HepG2 (cell line): ENCODE measurements around the gene S100A5. TPM values are rescaled to one million over a fixed set of nuclear protein-coding genes. Genes with fewer than 3 reads are reported as not detected.

Experiments
- ATAC-seq: fragments of 200-7000 bp; cut with Tn5 transposase; 3 replicates; pipeline ENCODE4 v1.9.1; 2020; ENCODE audit warnings: mild to moderate bottlenecking, moderate library complexity
- BruUV-seq: library from RNA; stranded (reverse); fragments of 400-500 nt; replicated peaks from 2 replicates; lab custom pipeline; 2021; lab: Mats Ljungman, UMichigan
- CTCF ChIA-PET: fragments of 300-600 bp; formaldehyde crosslinking; extraction: SDS; loops from one replicate; lab custom pipeline; 2021; ENCODE audit warnings: low total read pairs, inconsistent platforms, low intra/inter-chr PET ratio; lab: Yijun Ruan, JAX
- POLR2A ChIA-PET: fragments of 350-600 bp; sonication (Branson Sonifier 250); formaldehyde crosslinking; loops from one replicate; lab custom pipeline; 2020; ENCODE audit warnings: antibody characterized with exemption, inconsistent platforms; lab: Yijun Ruan, JAX
- DNase-seq: peaks from one replicate; pipeline ENCODE4 v3.0.0-alpha.2; 2015; ENCODE audit warnings: low spot score
- FAIRE-seq: peaks from 3 replicates; lab custom pipeline; 2011; peaks lifted over from hg19 to GRCh38; lab: Jason Lieb, UNC
- H2AFZ ChIP-seq: one replicate; pipeline ENCODE4 v1.6.1; 2011; ENCODE audit warnings: low read length, inconsistent platforms
- H3K27ac ChIP-seq: fragments of 300-600 bp; 3 replicates; pipeline ENCODE4 v1.8.0; 2011; ENCODE audit warnings: mixed run types, mild to moderate bottlenecking, mixed read lengths, low read length, inconsistent platforms; ENCODE audit not compliant: insufficient read depth; ENCODE audit errors: extremely low read length
- H3K27me3 ChIP-seq, 2 experiments: fragments of 200-600 bp in 1 of 2; 2 replicates in 1 of 2; 3 replicates in 1 of 2; pipeline versions ENCODE4 v1.6.0 to v1.8.0; 2011; ENCODE audit warnings: low read length in 2 of 2, mild to moderate bottlenecking in 2 of 2, moderate library complexity in 2 of 2, inconsistent platforms in 1 of 2; ENCODE audit not compliant: insufficient read depth in 2 of 2, control insufficient read depth in 1 of 2
- H3K36me3 ChIP-seq, 2 experiments: fragments of 200-600 bp in 1 of 2; replicated peaks in 1 of 2; 2 replicates in 1 of 2; 3 replicates in 1 of 2; pipeline versions ENCODE4 v1.5.1 to v1.8.0; 2011; ENCODE audit warnings: low read length in 2 of 2, inconsistent platforms in 1 of 2; ENCODE audit not compliant: insufficient read depth in 2 of 2, control insufficient read depth in 1 of 2
- H3K4me1 ChIP-seq: 2 replicates; pipeline ENCODE4 v1.5.1; 2012; ENCODE audit warnings: low read length, inconsistent platforms; ENCODE audit not compliant: insufficient read depth
- H3K4me2 ChIP-seq: 2 replicates; pipeline ENCODE4 v1.6.0; 2011; ENCODE audit warnings: low read depth, low read length, inconsistent platforms
- H3K4me3 ChIP-seq, 3 experiments: fragments of 200-600 bp in 1 of 3; sonication (generic), shearing (Covaris generic) in 1 of 3; replicated peaks in 1 of 3; 2 replicates each; pipeline ENCODE4 v1.5.1; 2011 to 2016; ENCODE audit warnings: low read length in 3 of 3, inconsistent platforms in 2 of 3, low read depth in 2 of 3, mild to moderate bottlenecking in 2 of 3, control low read depth in 1 of 3, mixed read lengths in 1 of 3; ENCODE audit not compliant: insufficient read depth in 1 of 3
- H3K79me2 ChIP-seq: one replicate; pipeline ENCODE4 v1.6.1; 2011; ENCODE audit warnings: low read length, inconsistent platforms; ENCODE audit not compliant: insufficient read depth
- H3K9ac ChIP-seq: 2 replicates; pipeline ENCODE4 v1.6.0; 2011; ENCODE audit warnings: mild to moderate bottlenecking, low read depth, low read length, inconsistent platforms; ENCODE audit not compliant: insufficient read depth
- H3K9me3 ChIP-seq: 2 replicates; pipeline ENCODE4 v1.5.1; 2012; ENCODE audit warnings: mild to moderate bottlenecking, low read length
- H4K20me1 ChIP-seq: 2 replicates; pipeline ENCODE4 v1.6.0; 2011; ENCODE audit warnings: inconsistent platforms, mild to moderate bottlenecking, low read length, moderate library complexity; ENCODE audit not compliant: insufficient read depth
- BCLAF1 ChIP-seq: fragments of 450-650 bp; IDR thresholded peaks from 2 replicates; pipeline ENCODE4 v1.6.1; 2017; ENCODE audit warnings: mild to moderate bottlenecking
- CBX1 ChIP-seq: IDR thresholded peaks from one replicate; pipeline ENCODE4 v1.6.1; 2016; ENCODE audit warnings: antibody characterized with exemption, low read depth
- ELF3 ChIP-seq: IDR thresholded peaks from 2 replicates; pipeline ENCODE4 v1.6.1; 2016; ENCODE audit warnings: missing genetic modification reagents, missing compliant biosample characterization
- FOXK2 ChIP-seq: fragments of 450-650 bp; IDR thresholded peaks from 2 replicates; pipeline ENCODE4 v1.6.1; 2016
- GMEB1 ChIP-seq: sonication (generic); formaldehyde crosslinking; IDR thresholded peaks from 2 replicates; pipeline ENCODE4 v1.5.1; 2020; ENCODE audit warnings: missing genetic modification reagents, mild to moderate bottlenecking, borderline replicate concordance
- MLX ChIP-seq: IDR thresholded peaks from 2 replicates; pipeline ENCODE4 v1.6.1; 2016
- MXD3 ChIP-seq: IDR thresholded peaks from 2 replicates; pipeline ENCODE4 v1.6.1; 2016; ENCODE audit warnings: mild to moderate bottlenecking, missing biosample characterization, missing genetic modification reagents
- NCOA2 ChIP-seq: sonication (generic); formaldehyde crosslinking; IDR thresholded peaks from 2 replicates; pipeline ENCODE4 v1.8.0; 2022; ENCODE audit warnings: inconsistent platforms
- U2AF1 ChIP-seq: fragments of 200-400 bp; formaldehyde crosslinking; optimal IDR thresholded peaks from 2 replicates; pipeline ENCODE3; 2017; ENCODE audit warnings: mild to moderate bottlenecking, low read depth, low read length
- ZNF296 ChIP-seq: sonication (generic); formaldehyde crosslinking; conservative IDR thresholded peaks from 2 replicates; pipeline ENCODE4 v1.5.0; 2020; ENCODE audit warnings: mild to moderate bottlenecking, missing genetic modification reagents
- ZNF318 ChIP-seq: sonication (generic); formaldehyde crosslinking; IDR thresholded peaks from 2 replicates; pipeline ENCODE4 v1.4.0; 2020; ENCODE audit warnings: mild to moderate bottlenecking, missing genetic modification reagents
- ZNF558 ChIP-seq: sonication (generic); formaldehyde crosslinking; IDR thresholded peaks from 2 replicates; pipeline ENCODE4 v1.9.0; 2022; ENCODE audit warnings: mild to moderate bottlenecking, missing genetic modification reagents, borderline replicate concordance
- WGBS: methylation state at CpG from one replicate; pipeline ENCODE4 v1.1.6; 2017; ENCODE audit warnings: low lambda C conversion rate; 5-methylcytosine and 5-hydroxymethylcytosine counted together
- in situ Hi-C: cut with HindIII; loops from 2 replicates; pipeline ENCODE4 v1.10.0; 2017; ENCODE audit warnings: low pct_unique_long_range_greater_than_20kb; ENCODE audit not compliant: extremely low pct_ligation_motif_present
- intact Hi-C: fragments of 100-400 bp; cut with micrococcal nuclease; formaldehyde crosslinking; loops from one replicate; pipeline ENCODE4 v1.10.0; 2022; ENCODE audit not compliant: unreplicated experiment
- polyA plus RNA-seq, 8 experiments: library from polyadenylated mRNA; depleted of rRNA in 3 of 8; stranded (reverse) in 7 of 8; unstranded in 1 of 8; fragments of >200 nt; fragmentation: Illumina TruSeq in 4 of 8; extraction: Trizol in 4 of 8; gene quantifications; 2 replicates each; pipeline versions ENCODE4 v1.2.1 to v1.2.3, GENCODE V29; 2011 to 2016; ENCODE audit warnings: low read depth in 4 of 8, missing spikeins in 1 of 8, mixed read lengths in 1 of 8; ENCODE audit not compliant: insufficient read depth in 1 of 8
- total RNA-seq, 5 experiments: library from RNA; depleted of rRNA; stranded (reverse); fragments of >200 nt; fragmentation: Illumina TruSeq; extraction: Trizol; gene quantifications; 2 replicates each; pipeline ENCODE4 v1.2.3, GENCODE V29; 2016; ENCODE audit warnings: low read depth in 1 of 5

Gene S100A5
- total and polyA plus RNA-seq, 2 of the 13 experiments (the other 11 are each of a cell fraction or from before 2014, with no cell fraction given): not detected

- ChIA-PET CTCF (no interaction called here), POLR2A (no interaction called here)
- H4K20me1 ChIP-seq: no peaks in the 10 kb centered on the region
- H3K27ac ChIP-seq: no peak overlapping the region
- no peak overlapping the region for H2AFZ ChIP-seq
- intact Hi-C loops (no loop called here), in situ Hi-C loops (no loop called here)
- no peaks in the 10 kb centered on the region for H3K36me3 ChIP-seq
- H3K4me1 ChIP-seq: no peaks in the 10 kb centered on the region
- H3K9me3 ChIP-seq: no peaks in the 10 kb centered on the region
- H3K27me3 ChIP-seq: peaks cover 0 to 13% of the 10 kb centered on the region in 2 experiments; a peak in 4 of 5 replicates
- no peak overlapping the region for H3K4me3 ChIP-seq
- H3K9ac ChIP-seq: no peak overlapping the region
- FAIRE-seq (no peak), DNase-seq (no peak), ATAC-seq (no peak)
- no peaks in the 10 kb centered on the region for H3K79me2 ChIP-seq
- no peak overlapping the region for H3K4me2 ChIP-seq
- BruUV-seq: no TSS peak
- 44% methylated on average over 2 of the region's 2 CpGs for WGBS
- TF ChIP-seq ELF3 (CRISPR knock-in tag): no peak
- TF ChIP-seq ZNF558 (CRISPR knock-in tag): no peak
- no peak for TF ChIP-seq U2AF1
- TF ChIP-seq GMEB1: no peak
- no peak for TF ChIP-seq MLX (CRISPR knock-in tag)
- no peak for TF ChIP-seq CBX1
- no peak for TF ChIP-seq FOXK2
- no peak for TF ChIP-seq ZNF296
- TF ChIP-seq NCOA2 (CRISPR knock-in tag): no peak
- TF ChIP-seq MXD3: no peak
- no peak for TF ChIP-seq BCLAF1
- TF ChIP-seq ZNF318 (CRISPR knock-in tag): no peak
Measured at GRCh38 chr1:153487707-153488106, 53.0 kb downstream of the S100A5 start.
